Neural progenitor cell (in vitro differentiated cells): ENCODE measurements around the gene PCNX2.

ENCODE experiments used
- EZH2 ChIP-seq: fragments of 200-600 bp; sonication (generic); IDR thresholded peaks from 2 replicates; pipeline ENCODE4 v1.6.1; 2017; ENCODE audit warnings: antibody characterized with exemption, mild to moderate bottlenecking, moderate library complexity
- EZH2phosphoT487 ChIP-seq: fragments of 200-600 bp; sonication (generic); IDR thresholded peaks from 2 replicates; pipeline ENCODE4 v1.6.1; 2017; ENCODE audit warnings: antibody characterized with exemption
- TF ChIP-seq, protein P1 (sequence below): fragments of 200-600 bp; sonication (generic); IDR thresholded peaks from 2 replicates; pipeline ENCODE4 v1.5.1; 2017; ENCODE audit warnings: antibody characterized with exemption, mild to moderate bottlenecking

DNA sequence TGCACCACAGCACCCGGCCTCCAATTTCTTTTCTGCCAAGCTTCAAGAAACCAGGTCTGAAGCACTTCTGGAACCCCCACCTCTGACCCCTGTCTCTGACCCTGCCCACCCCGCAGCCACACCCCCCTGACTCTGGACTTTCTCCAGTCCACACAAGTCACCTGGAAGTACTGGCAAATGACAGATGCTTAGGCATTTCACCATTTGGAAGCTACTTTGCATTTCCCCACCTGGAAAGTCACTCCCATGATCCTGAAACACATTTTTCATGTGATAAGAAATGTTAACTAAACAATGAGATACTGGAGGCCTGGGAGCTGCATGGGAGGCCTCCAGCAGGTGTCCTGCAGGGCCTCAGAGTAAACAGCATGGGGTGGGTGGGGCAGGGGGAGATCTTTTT is 299.4 kb downstream of the PCNX2 start:
- TF ChIP-seq, protein P1, sequence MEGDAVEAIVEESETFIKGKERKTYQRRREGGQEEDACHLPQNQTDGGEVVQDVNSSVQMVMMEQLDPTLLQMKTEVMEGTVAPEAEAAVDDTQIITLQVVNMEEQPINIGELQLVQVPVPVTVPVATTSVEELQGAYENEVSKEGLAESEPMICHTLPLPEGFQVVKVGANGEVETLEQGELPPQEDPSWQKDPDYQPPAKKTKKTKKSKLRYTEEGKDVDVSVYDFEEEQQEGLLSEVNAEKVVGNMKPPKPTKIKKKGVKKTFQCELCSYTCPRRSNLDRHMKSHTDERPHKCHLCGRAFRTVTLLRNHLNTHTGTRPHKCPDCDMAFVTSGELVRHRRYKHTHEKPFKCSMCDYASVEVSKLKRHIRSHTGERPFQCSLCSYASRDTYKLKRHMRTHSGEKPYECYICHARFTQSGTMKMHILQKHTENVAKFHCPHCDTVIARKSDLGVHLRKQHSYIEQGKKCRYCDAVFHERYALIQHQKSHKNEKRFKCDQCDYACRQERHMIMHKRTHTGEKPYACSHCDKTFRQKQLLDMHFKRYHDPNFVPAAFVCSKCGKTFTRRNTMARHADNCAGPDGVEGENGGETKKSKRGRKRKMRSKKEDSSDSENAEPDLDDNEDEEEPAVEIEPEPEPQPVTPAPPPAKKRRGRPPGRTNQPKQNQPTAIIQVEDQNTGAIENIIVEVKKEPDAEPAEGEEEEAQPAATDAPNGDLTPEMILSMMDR = no peak
- TF ChIP-seq EZH2 = no peak
- TF ChIP-seq EZH2phosphoT487 = no peak
